SK-N-SH (cell line): ENCODE data around the gene STX5. TPM values are rescaled to one million over a fixed set of nuclear protein-coding genes. Genes with fewer than 3 reads are reported as not detected.

ENCODE experiments used
- CTCF ChIA-PET: fragments of 300-600, 350-600 bp; formaldehyde crosslinking; extraction: SDS; loops from one replicate; lab custom pipeline; 2021; lab: Yijun Ruan, JAX
- POLR2A ChIA-PET: fragments of 350-600 bp; sonication (Branson Sonifier 250); formaldehyde crosslinking; extraction: SDS; loops from one replicate; lab custom pipeline; 2020; ENCODE audit warnings: antibody characterized with exemption, inconsistent platforms; lab: Yijun Ruan, JAX
- DNase-seq: peaks from one replicate; pipeline ENCODE4 v3.0.0; 2012
- H2AFZ ChIP-seq: fragments of 200-600 bp; sonication (generic); 2 replicates; pipeline ENCODE4 v1.8.1; 2016; ENCODE audit warnings: antibody characterized with exemption, mild to moderate bottlenecking, low read depth
- H3F3A ChIP-seq: fragments of 200-600 bp; sonication (generic); replicated peaks from 2 replicates; pipeline ENCODE3; 2016; ENCODE audit warnings: antibody characterized with exemption, mild to moderate bottlenecking; ENCODE audit not compliant: insufficient read depth
- H3K27ac ChIP-seq, 2 experiments: fragments of 200-500 bp in 1 of 2; fragments of 200-600 bp in 1 of 2; sonication (Bioruptor generic) in 1 of 2; sonication (generic), shearing (Covaris generic) in 1 of 2; 2 replicates each; pipeline versions ENCODE4 v1.5.1 to v1.6.1; 2014 to 2016; ENCODE audit warnings: low read depth in 2 of 2, inconsistent platforms in 1 of 2, low read length in 1 of 2, mild to moderate bottlenecking in 1 of 2, mixed read lengths in 1 of 2
- H3K27me3 ChIP-seq: fragments of 200-600 bp; sonication (generic), shearing (Covaris generic); 2 replicates; pipeline ENCODE4 v1.6.1; 2016; ENCODE audit warnings: mixed run types; ENCODE audit not compliant: insufficient read depth
- H3K36me3 ChIP-seq, 2 experiments: fragments of 200-500 bp in 1 of 2; fragments of 200-600 bp in 1 of 2; sonication (Bioruptor generic) in 1 of 2; sonication (generic) in 1 of 2; replicated peaks in 1 of 2; 2 replicates each; pipeline versions ENCODE3 to v1.5.1; 2014 to 2016; ENCODE audit warnings: low read length in 1 of 2, mild to moderate bottlenecking in 1 of 2; ENCODE audit not compliant: insufficient read depth in 2 of 2, control insufficient read depth in 1 of 2
- H3K4me1 ChIP-seq, 2 experiments: fragments of 200-500 bp in 1 of 2; fragments of 200-600 bp in 1 of 2; sonication (Bioruptor generic) in 1 of 2; sonication (generic), shearing (Covaris generic) in 1 of 2; 2 replicates each; pipeline versions ENCODE4 v1.5.1 to v1.6.1; 2014 to 2016; ENCODE audit warnings: low read depth in 1 of 2, low read length in 1 of 2, mixed run types in 1 of 2; ENCODE audit not compliant: insufficient read depth in 2 of 2, control insufficient read depth in 1 of 2
- H3K4me2 ChIP-seq: fragments of 200-600 bp; sonication (generic), shearing (Covaris generic); 2 replicates; pipeline ENCODE4 v1.6.1; 2017; ENCODE audit warnings: mixed run types
- H3K4me3 ChIP-seq, 2 experiments: fragments of 200-500 bp in 1 of 2; fragments of 200-600 bp in 1 of 2; sonication (Bioruptor generic) in 1 of 2; sonication (generic), shearing (Covaris generic) in 1 of 2; 2 replicates each; pipeline versions ENCODE4 v1.5.1 to v1.8.1; 2014 to 2016; ENCODE audit warnings: low read depth in 2 of 2, inconsistent platforms in 1 of 2, low read length in 1 of 2, mild to moderate bottlenecking in 1 of 2, mixed read lengths in 1 of 2, moderate library complexity in 1 of 2
- H3K79me2 ChIP-seq: fragments of 200-600 bp; sonication (generic); 2 replicates; pipeline ENCODE4 v1.8.1; 2017; ENCODE audit warnings: mild to moderate bottlenecking; ENCODE audit not compliant: insufficient read depth
- H3K9ac ChIP-seq: fragments of 200-600 bp; sonication (generic); 2 replicates; pipeline ENCODE4 v1.6.1; 2017; ENCODE audit warnings: mixed run types
- H3K9me2 ChIP-seq: fragments of 200-600 bp; sonication (generic); 2 replicates; pipeline ENCODE4 v1.6.1; 2017; ENCODE audit warnings: mixed run types
- H3K9me3 ChIP-seq: fragments of 200-600 bp; sonication (generic); 2 replicates; pipeline ENCODE4 v1.6.1; 2017; ENCODE audit warnings: mixed run types, mild to moderate bottlenecking, moderate library complexity
- H4K20me1 ChIP-seq: fragments of 200-600 bp; sonication (generic); 2 replicates; pipeline ENCODE4 v1.6.1; 2017; ENCODE audit warnings: mild to moderate bottlenecking, mixed run types; ENCODE audit not compliant: insufficient read depth
- ELF1 ChIP-seq: IDR thresholded peaks from 2 replicates; pipeline ENCODE4 v1.4.0; 2012
- FOSL2 ChIP-seq: IDR thresholded peaks from 2 replicates; pipeline ENCODE4 v1.4.0; 2012; ENCODE audit warnings: low read depth, mild to moderate bottlenecking, moderate library complexity, borderline replicate concordance
- FOXJ3 ChIP-seq: sonication (generic); formaldehyde crosslinking; IDR thresholded peaks from 2 replicates; pipeline ENCODE4 v1.5.1; 2020; ENCODE audit warnings: mild to moderate bottlenecking, missing genetic modification reagents
- JUND ChIP-seq: IDR thresholded peaks from 2 replicates; pipeline ENCODE4 v1.4.0; 2012
- NFIC ChIP-seq: IDR thresholded peaks from 2 replicates; pipeline ENCODE4 v1.4.0; 2012; ENCODE audit warnings: borderline replicate concordance
- NRF1 ChIP-seq: IDR thresholded peaks from 2 replicates; pipeline ENCODE4 v1.6.1; 2012; ENCODE audit warnings: low read depth, mild to moderate bottlenecking, low read length
- RCOR1 ChIP-seq: fragments of 150-350 bp; IDR thresholded peaks from 2 replicates; pipeline ENCODE4 v1.6.1; 2017; ENCODE audit warnings: antibody characterized with exemption, low read length
- RFX5 ChIP-seq: IDR thresholded peaks from 2 replicates; pipeline ENCODE4 v1.6.1; 2012; ENCODE audit warnings: mild to moderate bottlenecking, improper control_type of control experiment, low read length
- RXRA ChIP-seq: IDR thresholded peaks from 2 replicates; pipeline ENCODE4 v1.4.0; 2012; ENCODE audit warnings: low read depth, mild to moderate bottlenecking, borderline replicate concordance
- TAF1 ChIP-seq: IDR thresholded peaks from 2 replicates; pipeline ENCODE4 v1.6.1; 2012; ENCODE audit warnings: low read depth, mild to moderate bottlenecking, low read length, moderate library complexity, borderline replicate concordance
- TCF12 ChIP-seq: IDR thresholded peaks from 2 replicates; pipeline ENCODE4 v1.4.0; 2012
- TEAD4 ChIP-seq: IDR thresholded peaks from 2 replicates; pipeline ENCODE4 v1.4.0; 2012; ENCODE audit warnings: mild to moderate bottlenecking, borderline replicate concordance; ENCODE audit not compliant: insufficient read depth
- WGBS: methylation state at CpG from one replicate; pipeline ENCODE4 v1.1.6; 2017; ENCODE audit warnings: low lambda C conversion rate; 5-methylcytosine and 5-hydroxymethylcytosine counted together
- polyA plus RNA-seq, 3 experiments: library from polyadenylated mRNA; depleted of rRNA; stranded (reverse); fragments of >200 nt; gene quantifications; 2 replicates each; pipeline ENCODE4 v1.2.3, GENCODE V29; 2012
- TF ChIP-seq, protein P1 (sequence below): IDR thresholded peaks from 2 replicates; pipeline ENCODE4 v1.6.1; 2012; ENCODE audit warnings: mild to moderate bottlenecking, low read depth, low read length, moderate library complexity
- TF ChIP-seq, protein P2 (sequence below): fragments of 150-350 bp; IDR thresholded peaks from 2 replicates; pipeline ENCODE4 v1.6.1; 2016; ENCODE audit warnings: mild to moderate bottlenecking, low read depth, low read length
- TF ChIP-seq, protein P3 (sequence below): IDR thresholded peaks from 2 replicates; pipeline ENCODE4 v1.4.0; 2012; ENCODE audit warnings: low read depth, borderline replicate concordance

Gene STX5
- polyA plus RNA-seq, 1 of the 3 experiments (the other 2 are of a cell fraction) = 24.2 TPM

DNA sequence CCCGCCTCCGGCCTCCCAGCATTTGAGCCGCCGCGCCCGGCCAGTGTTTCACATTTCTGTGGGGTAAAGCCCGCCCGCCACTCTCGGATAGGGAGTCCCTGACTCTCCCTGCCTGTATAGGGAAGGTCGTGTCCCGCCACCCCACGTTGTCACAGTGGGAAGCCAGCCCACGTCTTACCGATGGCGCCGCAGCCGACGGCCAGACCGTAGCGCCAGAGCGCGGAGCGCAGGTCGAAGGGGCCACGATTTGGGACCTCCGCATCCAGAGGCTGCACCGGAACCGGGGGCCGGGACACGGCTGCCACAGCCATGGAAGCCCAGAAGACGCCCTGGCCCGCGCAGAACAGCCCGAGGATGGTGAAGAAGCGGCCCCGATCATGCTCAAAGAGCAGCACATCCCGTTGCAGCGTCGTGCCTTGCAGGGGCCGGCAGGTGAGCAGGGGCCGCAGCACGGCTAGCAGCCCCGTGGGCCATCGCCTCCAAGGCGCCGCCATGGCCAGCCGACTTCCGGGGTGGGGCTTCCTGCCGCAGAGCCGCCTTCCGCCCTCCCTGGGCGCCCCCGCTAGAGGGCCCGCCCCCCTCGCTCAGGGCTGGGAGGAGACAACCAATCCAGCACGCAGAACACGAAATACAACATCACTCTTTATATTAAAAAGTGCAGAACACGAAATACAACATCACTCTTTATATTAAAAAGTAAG, 40.2 kb downstream of the STX5 start, which contains the start of gene TMEM223 (continued):
- no peak for TF ChIP-seq RFX5
- TF ChIP-seq, protein P1, sequence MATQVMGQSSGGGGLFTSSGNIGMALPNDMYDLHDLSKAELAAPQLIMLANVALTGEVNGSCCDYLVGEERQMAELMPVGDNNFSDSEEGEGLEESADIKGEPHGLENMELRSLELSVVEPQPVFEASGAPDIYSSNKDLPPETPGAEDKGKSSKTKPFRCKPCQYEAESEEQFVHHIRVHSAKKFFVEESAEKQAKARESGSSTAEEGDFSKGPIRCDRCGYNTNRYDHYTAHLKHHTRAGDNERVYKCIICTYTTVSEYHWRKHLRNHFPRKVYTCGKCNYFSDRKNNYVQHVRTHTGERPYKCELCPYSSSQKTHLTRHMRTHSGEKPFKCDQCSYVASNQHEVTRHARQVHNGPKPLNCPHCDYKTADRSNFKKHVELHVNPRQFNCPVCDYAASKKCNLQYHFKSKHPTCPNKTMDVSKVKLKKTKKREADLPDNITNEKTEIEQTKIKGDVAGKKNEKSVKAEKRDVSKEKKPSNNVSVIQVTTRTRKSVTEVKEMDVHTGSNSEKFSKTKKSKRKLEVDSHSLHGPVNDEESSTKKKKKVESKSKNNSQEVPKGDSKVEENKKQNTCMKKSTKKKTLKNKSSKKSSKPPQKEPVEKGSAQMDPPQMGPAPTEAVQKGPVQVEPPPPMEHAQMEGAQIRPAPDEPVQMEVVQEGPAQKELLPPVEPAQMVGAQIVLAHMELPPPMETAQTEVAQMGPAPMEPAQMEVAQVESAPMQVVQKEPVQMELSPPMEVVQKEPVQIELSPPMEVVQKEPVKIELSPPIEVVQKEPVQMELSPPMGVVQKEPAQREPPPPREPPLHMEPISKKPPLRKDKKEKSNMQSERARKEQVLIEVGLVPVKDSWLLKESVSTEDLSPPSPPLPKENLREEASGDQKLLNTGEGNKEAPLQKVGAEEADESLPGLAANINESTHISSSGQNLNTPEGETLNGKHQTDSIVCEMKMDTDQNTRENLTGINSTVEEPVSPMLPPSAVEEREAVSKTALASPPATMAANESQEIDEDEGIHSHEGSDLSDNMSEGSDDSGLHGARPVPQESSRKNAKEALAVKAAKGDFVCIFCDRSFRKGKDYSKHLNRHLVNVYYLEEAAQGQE = peak; percentile 8; the same call in 1 of the 2 replicates
- TF ChIP-seq, protein P2, sequence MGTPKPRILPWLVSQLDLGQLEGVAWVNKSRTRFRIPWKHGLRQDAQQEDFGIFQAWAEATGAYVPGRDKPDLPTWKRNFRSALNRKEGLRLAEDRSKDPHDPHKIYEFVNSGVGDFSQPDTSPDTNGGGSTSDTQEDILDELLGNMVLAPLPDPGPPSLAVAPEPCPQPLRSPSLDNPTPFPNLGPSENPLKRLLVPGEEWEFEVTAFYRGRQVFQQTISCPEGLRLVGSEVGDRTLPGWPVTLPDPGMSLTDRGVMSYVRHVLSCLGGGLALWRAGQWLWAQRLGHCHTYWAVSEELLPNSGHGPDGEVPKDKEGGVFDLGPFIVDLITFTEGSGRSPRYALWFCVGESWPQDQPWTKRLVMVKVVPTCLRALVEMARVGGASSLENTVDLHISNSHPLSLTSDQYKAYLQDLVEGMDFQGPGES = no peak
- peak; percentile 92 for TF ChIP-seq TAF1
- TF ChIP-seq RXRA = no peak

DNA sequence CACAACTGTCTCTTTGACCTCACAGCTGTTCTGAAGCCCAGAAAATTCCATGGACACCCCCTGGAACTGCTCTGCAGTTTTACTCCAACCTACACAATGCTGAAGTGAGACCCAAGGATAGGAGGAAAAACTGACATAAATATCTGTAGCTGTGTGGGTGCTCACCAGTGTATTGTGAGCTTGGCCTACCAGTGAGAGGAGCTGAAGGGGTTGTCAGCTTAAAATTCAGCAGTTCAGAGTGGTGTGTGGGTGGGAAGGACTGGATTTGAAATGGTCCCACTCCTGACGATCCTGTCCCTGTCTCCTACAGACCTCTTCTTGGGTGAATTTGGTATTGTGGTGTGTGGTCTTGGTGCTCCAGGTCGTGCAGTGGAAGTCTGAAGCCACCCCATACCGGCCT, 42.3 kb downstream of the STX5 start:
- no peaks in the 10 kb centered on the region for H4K20me1 ChIP-seq
- H3K4me1 ChIP-seq = peaks cover 9 to 30% of the 10 kb centered on the region in 2 experiments
- ChIA-PET POLR2A (interaction anchor here (0.7 to 2.0 kb wide), 4 partner anchors 14 to 52 kb away, joined by 3 to 10 read pairs (median 3); partner anchors contain the start of gene STX5), CTCF (interaction anchor here (0.9 to 6.6 kb wide), 6 partner anchors 16 to 109 kb away, joined by 3 to 130 read pairs (median 4); partner anchors contain the start of genes NXF1, SLC3A2 and TAF6L)
- WGBS = 80% methylated on average over 2 of the region's 3 CpGs
- no peak for DNase-seq
- TF ChIP-seq FOSL2 (no peak), RXRA (no peak), TCF12 (no peak), RCOR1 (no peak), TEAD4 (no peak), JUND (no peak), ELF1 (no peak), NRF1 (no peak), NFIC (no peak), RFX5 (no peak), FOXJ3 (CRISPR knock-in tag) (no peak)
- TF ChIP-seq, protein P3, sequence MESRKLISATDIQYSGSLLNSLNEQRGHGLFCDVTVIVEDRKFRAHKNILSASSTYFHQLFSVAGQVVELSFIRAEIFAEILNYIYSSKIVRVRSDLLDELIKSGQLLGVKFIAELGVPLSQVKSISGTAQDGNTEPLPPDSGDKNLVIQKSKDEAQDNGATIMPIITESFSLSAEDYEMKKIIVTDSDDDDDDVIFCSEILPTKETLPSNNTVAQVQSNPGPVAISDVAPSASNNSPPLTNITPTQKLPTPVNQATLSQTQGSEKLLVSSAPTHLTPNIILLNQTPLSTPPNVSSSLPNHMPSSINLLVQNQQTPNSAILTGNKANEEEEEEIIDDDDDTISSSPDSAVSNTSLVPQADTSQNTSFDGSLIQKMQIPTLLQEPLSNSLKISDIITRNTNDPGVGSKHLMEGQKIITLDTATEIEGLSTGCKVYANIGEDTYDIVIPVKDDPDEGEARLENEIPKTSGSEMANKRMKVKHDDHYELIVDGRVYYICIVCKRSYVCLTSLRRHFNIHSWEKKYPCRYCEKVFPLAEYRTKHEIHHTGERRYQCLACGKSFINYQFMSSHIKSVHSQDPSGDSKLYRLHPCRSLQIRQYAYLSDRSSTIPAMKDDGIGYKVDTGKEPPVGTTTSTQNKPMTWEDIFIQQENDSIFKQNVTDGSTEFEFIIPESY = no peak
- TF ChIP-seq, protein P1 = no peak
- TF ChIP-seq, protein P2 = no peak
- no peak overlapping the region for H3K4me3 ChIP-seq
- H3K9me2 ChIP-seq = no peaks in the 10 kb centered on the region
- peaks cover 51% of the 10 kb centered on the region for H3F3A ChIP-seq
- H3K9ac ChIP-seq = no peak overlapping the region
- H3K36me3 ChIP-seq = peaks cover 40 to 45% of the 10 kb centered on the region in 2 experiments
- H3K27me3 ChIP-seq = no peaks in the 10 kb centered on the region
- peak overlapping the region in 1 of 2 experiments; percentile 33; a peak in 1 of 4 replicates for H3K27ac ChIP-seq
- no peak overlapping the region; the same call in none of the 2 replicates for H3K4me2 ChIP-seq
- H2AFZ ChIP-seq = no peak overlapping the region
- no peaks in the 10 kb centered on the region for H3K9me3 ChIP-seq
- peaks cover 59% of the 10 kb centered on the region for H3K79me2 ChIP-seq
